Endothelial cell of umbilical vein (primary cell): Measurements from ENCODE around the gene ABHD4. TPM values are rescaled to one million over a fixed set of nuclear protein-coding genes. Genes with fewer than 3 reads are reported as not detected.

Experiments
- BruUV-seq: library from RNA; stranded (reverse); fragments of 400-500 nt; replicated peaks from 2 replicates; lab custom pipeline; 2021; lab: Mats Ljungman, UMichigan
- CTCF ChIA-PET: fragments of 300-600, 350-600 bp; sonication (Branson Sonifier 250); formaldehyde crosslinking; loops from one replicate; lab custom pipeline; 2021; ENCODE audit warnings: antibody characterized with exemption, inconsistent platforms; lab: Charles Lee
- POLR2A ChIA-PET: fragments of 300-600, 350-600 bp; sonication (Branson Sonifier 250); formaldehyde crosslinking; loops from one replicate; lab custom pipeline; 2021; ENCODE audit warnings: antibody characterized with exemption, inconsistent platforms; lab: Charles Lee
- DNase-seq: peaks from one replicate; pipeline ENCODE4 v3.0.0-alpha.2; 2011; ENCODE audit warnings: low read depth, low spot score
- FAIRE-seq: peaks from 2 replicates; lab custom pipeline; 2011; peaks lifted over from hg19 to GRCh38; lab: Jason Lieb, UNC
- H2AFZ ChIP-seq: 2 replicates; pipeline ENCODE4 v1.6.0; 2012; ENCODE audit warnings: low read depth, low read length, control low read depth, inconsistent platforms
- H3K27ac ChIP-seq: 2 replicates; pipeline ENCODE4 v1.5.1; 2011; ENCODE audit warnings: low read depth, mild to moderate bottlenecking, control low read depth, low read length, moderate library complexity; ENCODE audit not compliant: insufficient read depth
- H3K27me3 ChIP-seq, 2 experiments: 2 replicates each; pipeline versions ENCODE4 v1.6.0 to v1.6.1; 2011; ENCODE audit warnings: low read length in 2 of 2, mixed read lengths in 1 of 2; ENCODE audit not compliant: control insufficient read depth in 2 of 2, insufficient read depth in 2 of 2
- H3K36me3 ChIP-seq, 2 experiments: 2 replicates in 1 of 2; 3 replicates in 1 of 2; pipeline ENCODE4 v1.5.1; 2011; ENCODE audit warnings: low read length in 2 of 2, mild to moderate bottlenecking in 1 of 2, moderate library complexity in 1 of 2; ENCODE audit not compliant: control insufficient read depth in 2 of 2, insufficient read depth in 2 of 2; ENCODE audit errors: extremely low read depth in 1 of 2
- H3K4me1 ChIP-seq: 3 replicates; pipeline ENCODE4 v1.5.1; 2011; ENCODE audit warnings: mild to moderate bottlenecking, low read length; ENCODE audit not compliant: control insufficient read depth, insufficient read depth; ENCODE audit errors: extremely low read depth
- H3K4me2 ChIP-seq: 2 replicates; pipeline ENCODE4 v1.6.1; 2011; ENCODE audit warnings: low read length, control low read depth, mixed read lengths; ENCODE audit not compliant: insufficient read depth
- H3K4me3 ChIP-seq, 3 experiments: fragments of 200-600 bp in 1 of 3; sonication (generic), shearing (Covaris generic) in 1 of 3; replicated peaks in 1 of 3; 2 replicates each; pipeline ENCODE4 v1.5.1; 2011 to 2016; ENCODE audit warnings: control low read depth in 3 of 3, low read length in 3 of 3, mild to moderate bottlenecking in 2 of 3, inconsistent platforms in 1 of 3, low read depth in 1 of 3, moderate library complexity in 1 of 3; ENCODE audit not compliant: insufficient read depth in 1 of 3
- H3K79me2 ChIP-seq: 2 replicates; pipeline ENCODE4 v1.6.0; 2012; ENCODE audit warnings: low read length, inconsistent platforms; ENCODE audit not compliant: control insufficient read depth, insufficient read depth
- H3K9ac ChIP-seq: replicated peaks from 2 replicates; pipeline ENCODE3; 2011; ENCODE audit warnings: low read length, control low read depth; ENCODE audit not compliant: insufficient read depth; ENCODE audit errors: extremely low read depth
- H3K9me1 ChIP-seq: replicated peaks from 3 replicates; pipeline ENCODE4 v1.6.0; 2011; ENCODE audit warnings: mild to moderate bottlenecking, low read length; ENCODE audit not compliant: control insufficient read depth, insufficient read depth; ENCODE audit errors: extremely low read depth
- H3K9me3 ChIP-seq: replicated peaks from 2 replicates; pipeline ENCODE4 v1.5.1; 2012; ENCODE audit warnings: low read length, inconsistent platforms; ENCODE audit not compliant: control insufficient read depth, insufficient read depth
- H4K20me1 ChIP-seq: replicated peaks from 2 replicates; pipeline ENCODE3; 2011; ENCODE audit warnings: mild to moderate bottlenecking, low read length; ENCODE audit not compliant: control insufficient read depth, insufficient read depth; ENCODE audit errors: extremely low read depth
- EZH2 ChIP-seq: IDR thresholded peaks from 2 replicates; pipeline ENCODE4 v1.6.1; 2012; ENCODE audit warnings: borderline replicate concordance, low read depth, mild to moderate bottlenecking, moderate library complexity, low read length, inconsistent platforms; ENCODE audit not compliant: severe bottlenecking
- FOS ChIP-seq: IDR thresholded peaks from 2 replicates; pipeline ENCODE4 v1.6.1; 2011; ENCODE audit warnings: mild to moderate bottlenecking, low read length, moderate library complexity, borderline replicate concordance; ENCODE audit not compliant: insufficient read depth
- GATA2 ChIP-seq: IDR thresholded peaks from 2 replicates; pipeline ENCODE4 v1.7.0; 2011; ENCODE audit warnings: low read depth, mild to moderate bottlenecking, moderate library complexity, mixed read lengths, low read length; ENCODE audit not compliant: insufficient read length, insufficient read depth
- JUN ChIP-seq: IDR thresholded peaks from 2 replicates; pipeline ENCODE4 v1.6.1; 2011; ENCODE audit warnings: borderline replicate concordance, low read depth; ENCODE audit not compliant: insufficient read length, insufficient read depth
- MYC ChIP-seq: IDR thresholded peaks from one replicate; pipeline ENCODE4 v1.6.1; 2011; ENCODE audit warnings: mild to moderate bottlenecking, low read depth, low read length
- POLR2A ChIP-seq: IDR thresholded peaks from 2 replicates; pipeline ENCODE4 v1.6.1; 2012; ENCODE audit warnings: low read depth, mild to moderate bottlenecking, control low read depth, low read length
- POLR2AphosphoS5 ChIP-seq: IDR thresholded peaks from 2 replicates; pipeline ENCODE4 v1.6.1; 2012; ENCODE audit warnings: low read depth, mild to moderate bottlenecking, control low read depth, low read length, moderate library complexity; ENCODE audit not compliant: insufficient read depth
- dilution Hi-C: fragments of 300-500 bp; cut with MboI; formaldehyde crosslinking; loops from one replicate; pipeline ENCODE4 v1.15.0; 2019; ENCODE audit warnings: low sequenced_read_pairs; ENCODE audit not compliant: extremely low pct_ligation_motif_present
- intact Hi-C: fragments of 100-400 bp; cut with micrococcal nuclease; formaldehyde crosslinking; loops from one replicate; pipeline ENCODE4 v1.10.0; 2022
- polyA plus RNA-seq, 4 experiments: library from polyadenylated mRNA; depleted of rRNA in 3 of 4; stranded (reverse) in 3 of 4; unstranded in 1 of 4; fragments of >200 nt; gene quantifications; 2 replicates each; pipeline versions ENCODE4 v1.2.1 to v1.2.3, GENCODE V29; 2011 to 2012; ENCODE audit warnings: missing spikeins in 1 of 4
- total RNA-seq: library from RNA; stranded (reverse); gene quantifications from 2 replicates; pipeline ENCODE4 v1.2.3, GENCODE V29; 2021
- TF ChIP-seq, protein P1 (sequence below), 2 donors: IDR thresholded peaks; 1 replicate in 1 of 2; 2 replicates in 1 of 2; pipeline ENCODE4 v1.5.1; 2011; ENCODE audit warnings: low read length in 2 of 2, mild to moderate bottlenecking in 2 of 2, moderate library complexity in 2 of 2, control low read depth in 1 of 2, inconsistent platforms in 1 of 2, low read depth in 1 of 2; ENCODE audit not compliant: insufficient read depth in 1 of 2; ENCODE audit errors: extremely low read depth in 1 of 2
- TF ChIP-seq, protein P2 (sequence below): IDR thresholded peaks from 2 replicates; pipeline ENCODE4 v1.6.1; 2011; ENCODE audit not compliant: insufficient read depth, insufficient read length

Gene ABHD4
- total and polyA plus RNA-seq, 2 donors (not counting 3 experiments of a cell fraction or from before 2014, with no cell fraction given) = 34.8 to 45.5 TPM

DNA sequence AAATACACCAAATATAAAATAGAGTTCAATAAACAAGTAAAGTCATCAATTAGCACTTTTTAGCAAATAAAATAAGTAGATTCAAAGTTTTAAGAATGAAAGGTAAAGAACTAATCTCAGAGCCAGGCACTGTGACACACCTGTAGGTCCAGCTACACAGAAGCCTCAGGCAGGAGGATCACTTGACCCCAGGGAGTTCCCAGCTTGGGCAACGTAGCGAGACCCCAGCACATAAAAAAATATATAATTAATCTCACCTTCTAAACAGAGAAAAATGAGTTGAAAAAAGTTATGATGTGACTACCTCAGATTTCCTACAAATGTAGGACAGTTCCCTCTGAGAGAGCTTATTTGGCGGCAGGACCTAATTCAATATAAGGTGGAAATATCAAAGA is 28.4 kb upstream of the ABHD4 start:
- POLR2A ChIA-PET = interaction anchor here (0.6 to 1.3 kb wide), 3 partner anchors 19 to 269 kb away, joined by 3 to 4 read pairs (median 4); partner anchors contain the start of gene DAD1
- CTCF ChIA-PET = interaction anchor here (0.5 to 6.1 kb wide), 68 partner anchors 9 to 492 kb away, joined by 3 to 293 read pairs (median 5); partner anchors contain the start of genes ABHD4, AJUBA, DAD1 and LRP10
- no peak overlapping the region for H3K4me3 ChIP-seq
- H3K27ac ChIP-seq = no peak overlapping the region
- no peaks in the 10 kb centered on the region for H4K20me1 ChIP-seq
- H3K4me1 ChIP-seq = peaks cover 40% of the 10 kb centered on the region
- peaks cover 41% of the 10 kb centered on the region for H3K79me2 ChIP-seq
- H3K9ac ChIP-seq = no peak overlapping the region
- no peaks in the 10 kb centered on the region for H3K9me1 ChIP-seq
- H3K4me2 ChIP-seq = no peak overlapping the region
- DNase-seq (no peak), FAIRE-seq (no peak)
- dilution Hi-C loops = no loop called here
- no peaks in the 10 kb centered on the region for H3K27me3 ChIP-seq
- H3K9me3 ChIP-seq = no peaks in the 10 kb centered on the region
- intact Hi-C loops = loop anchor here (1.0 to 5.0 kb wide), 8 partner anchors 20 to 284 kb away; partner anchors contain the start of genes DAD1, MMP14 and OXA1L
- no TSS peak for BruUV-seq
- H2AFZ ChIP-seq = no peak overlapping the region
- peaks cover 8 to 19% of the 10 kb centered on the region in 2 experiments for H3K36me3 ChIP-seq
- TF ChIP-seq, protein P1, sequence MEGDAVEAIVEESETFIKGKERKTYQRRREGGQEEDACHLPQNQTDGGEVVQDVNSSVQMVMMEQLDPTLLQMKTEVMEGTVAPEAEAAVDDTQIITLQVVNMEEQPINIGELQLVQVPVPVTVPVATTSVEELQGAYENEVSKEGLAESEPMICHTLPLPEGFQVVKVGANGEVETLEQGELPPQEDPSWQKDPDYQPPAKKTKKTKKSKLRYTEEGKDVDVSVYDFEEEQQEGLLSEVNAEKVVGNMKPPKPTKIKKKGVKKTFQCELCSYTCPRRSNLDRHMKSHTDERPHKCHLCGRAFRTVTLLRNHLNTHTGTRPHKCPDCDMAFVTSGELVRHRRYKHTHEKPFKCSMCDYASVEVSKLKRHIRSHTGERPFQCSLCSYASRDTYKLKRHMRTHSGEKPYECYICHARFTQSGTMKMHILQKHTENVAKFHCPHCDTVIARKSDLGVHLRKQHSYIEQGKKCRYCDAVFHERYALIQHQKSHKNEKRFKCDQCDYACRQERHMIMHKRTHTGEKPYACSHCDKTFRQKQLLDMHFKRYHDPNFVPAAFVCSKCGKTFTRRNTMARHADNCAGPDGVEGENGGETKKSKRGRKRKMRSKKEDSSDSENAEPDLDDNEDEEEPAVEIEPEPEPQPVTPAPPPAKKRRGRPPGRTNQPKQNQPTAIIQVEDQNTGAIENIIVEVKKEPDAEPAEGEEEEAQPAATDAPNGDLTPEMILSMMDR (IDR thresholded peaks at IDR 0.05; ENCODE audit: extremely low read depth in 1 of 2, insufficient read depth in 1 of 2, low read depth in 1 of 2, low read length in 2 of 2) = no peak
- TF ChIP-seq GATA2 = no peak
- TF ChIP-seq POLR2A = no peak
- TF ChIP-seq JUN = no peak
- no peak for TF ChIP-seq FOS
- TF ChIP-seq EZH2 = no peak
- TF ChIP-seq POLR2AphosphoS5 = no peak
- TF ChIP-seq MYC = no peak
- TF ChIP-seq, protein P2, sequence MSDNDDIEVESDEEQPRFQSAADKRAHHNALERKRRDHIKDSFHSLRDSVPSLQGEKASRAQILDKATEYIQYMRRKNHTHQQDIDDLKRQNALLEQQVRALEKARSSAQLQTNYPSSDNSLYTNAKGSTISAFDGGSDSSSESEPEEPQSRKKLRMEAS = no peak
